H9 (cell line): ENCODE measurements around the gene TSGA10. TPM values are rescaled to one million over a fixed set of nuclear protein-coding genes. Genes with fewer than 3 reads are reported as not detected.
"Not testable (repeated sequence)": the region's sequence is repeated elsewhere in the genome, so short reads cannot be mapped to it uniquely, and the experiment has no call there.

Source experiments
- DNase-seq: peaks from one replicate; pipeline ENCODE4 v3.0.0-alpha.2; 2017
- H2AFZ ChIP-seq: one replicate; pipeline ENCODE4 v1.6.1; 2013; ENCODE audit warnings: mild to moderate bottlenecking, low read length, control low read depth, moderate library complexity
- H2AK5ac ChIP-seq: 2 replicates; pipeline ENCODE4 v1.6.1; 2013; ENCODE audit warnings: low read length, control low read depth, mixed read lengths; ENCODE audit not compliant: insufficient read length
- H2BK120ac ChIP-seq: one replicate; pipeline ENCODE4 v1.6.1; 2013; ENCODE audit warnings: low read depth, mild to moderate bottlenecking, low read length, control low read depth, inconsistent platforms; ENCODE audit not compliant: poor library complexity, severe bottlenecking
- H2BK12ac ChIP-seq: 2 replicates; pipeline ENCODE4 v1.6.1; 2013; ENCODE audit warnings: low read length, control low read depth, mixed read lengths, low read depth; ENCODE audit not compliant: insufficient read length
- H2BK15ac ChIP-seq: 2 replicates; pipeline ENCODE4 v1.6.1; 2013; ENCODE audit warnings: low read depth, low read length, control low read depth
- H2BK20ac ChIP-seq: one replicate; pipeline ENCODE4 v1.6.1; 2013; ENCODE audit warnings: low read depth, mild to moderate bottlenecking, low read length, control low read depth, inconsistent platforms; ENCODE audit not compliant: poor library complexity, severe bottlenecking
- H2BK5ac ChIP-seq: 2 replicates; pipeline ENCODE4 v1.6.1; 2013; ENCODE audit warnings: low read length, control low read depth, mixed read lengths; ENCODE audit not compliant: insufficient read length
- H3K14ac ChIP-seq: 2 replicates; pipeline ENCODE4 v1.6.1; 2013; ENCODE audit warnings: low read length, control low read depth; ENCODE audit not compliant: insufficient read depth
- H3K18ac ChIP-seq: 2 replicates; pipeline ENCODE4 v1.6.1; 2013; ENCODE audit warnings: low read depth, mild to moderate bottlenecking, mixed read lengths, low read length, control low read depth; ENCODE audit not compliant: insufficient read length
- H3K23ac ChIP-seq: 2 replicates; pipeline ENCODE4 v1.6.1; 2013; ENCODE audit warnings: low read length, control low read depth, mixed read lengths, low read depth; ENCODE audit not compliant: insufficient read length
- H3K23me2 ChIP-seq: 2 replicates; pipeline ENCODE4 v1.6.1; 2013; ENCODE audit warnings: low read depth, mild to moderate bottlenecking, mixed read lengths, low read length, control low read depth; ENCODE audit not compliant: insufficient read length, poor library complexity, severe bottlenecking
- H3K27ac ChIP-seq: 2 replicates; pipeline ENCODE4 v1.5.1; 2013; ENCODE audit warnings: low read length, control low read depth, mixed read lengths, low read depth; ENCODE audit not compliant: insufficient read length
- H3K27me3 ChIP-seq: 2 replicates; pipeline ENCODE4 v1.6.1; 2013; ENCODE audit warnings: low read length, control low read depth, inconsistent platforms; ENCODE audit not compliant: insufficient read depth
- H3K4ac ChIP-seq: 2 replicates; pipeline ENCODE4 v1.6.1; 2013; ENCODE audit warnings: low read depth, mild to moderate bottlenecking, control low read depth, inconsistent platforms, low read length, moderate library complexity
- H3K4me1 ChIP-seq: 2 replicates; pipeline ENCODE4 v1.6.1; 2013; ENCODE audit warnings: low read length, control low read depth, inconsistent platforms; ENCODE audit not compliant: insufficient read depth
- H3K4me2 ChIP-seq: 2 replicates; pipeline ENCODE4 v1.6.1; 2013; ENCODE audit warnings: low read length, control low read depth, mixed read lengths; ENCODE audit not compliant: insufficient read length, insufficient read depth
- H3K56ac ChIP-seq: 2 replicates; pipeline ENCODE4 v1.6.1; 2013; ENCODE audit warnings: low read depth, mild to moderate bottlenecking, mixed read lengths, low read length, control low read depth; ENCODE audit not compliant: insufficient read length
- H3K79me1 ChIP-seq: 2 replicates; pipeline ENCODE4 v1.6.1; 2013; ENCODE audit warnings: low read depth, mild to moderate bottlenecking, moderate library complexity, low read length, control low read depth, inconsistent platforms; ENCODE audit not compliant: insufficient read depth, poor library complexity, severe bottlenecking
- H3K79me2 ChIP-seq: 2 replicates; pipeline ENCODE4 v1.6.1; 2013; ENCODE audit warnings: low read length, control low read depth, inconsistent platforms; ENCODE audit not compliant: insufficient read depth
- H3K9ac ChIP-seq: 2 replicates; pipeline ENCODE4 v1.6.1; 2013; ENCODE audit warnings: low read length, control low read depth, mixed read lengths; ENCODE audit not compliant: insufficient read length; ENCODE audit errors: extremely low read depth
- H3K9me3 ChIP-seq: one replicate; pipeline ENCODE4 v1.6.1; 2013; ENCODE audit warnings: low read depth, low read length, inconsistent platforms; ENCODE audit not compliant: control insufficient read depth
- H3T11ph ChIP-seq: one replicate; pipeline ENCODE4 v1.6.1; 2013; ENCODE audit warnings: mild to moderate bottlenecking, low read length, control low read depth, inconsistent platforms
- H4K20me1 ChIP-seq: one replicate; pipeline ENCODE4 v1.6.1; 2013; ENCODE audit not compliant: control insufficient read depth, insufficient read length, insufficient read depth
- H4K5ac ChIP-seq: 2 replicates; pipeline ENCODE4 v1.6.1; 2013; ENCODE audit warnings: low read depth, mild to moderate bottlenecking, mixed read lengths, low read length, control low read depth; ENCODE audit not compliant: insufficient read length
- H4K8ac ChIP-seq: replicated peaks from 2 replicates; pipeline ENCODE4 v1.6.1; 2013; ENCODE audit warnings: low read length, control low read depth, mixed read lengths, low read depth; ENCODE audit not compliant: insufficient read length
- H4K91ac ChIP-seq: 2 replicates; pipeline ENCODE4 v1.6.1; 2013; ENCODE audit warnings: low read depth, mild to moderate bottlenecking, moderate library complexity, mixed read lengths, low read length, control low read depth; ENCODE audit not compliant: insufficient read length
- H3K27ac Mint-ChIP-seq, 3 experiments: 2 replicates in 2 of 3; 3 replicates in 1 of 3; pipeline ENCODE4 v1.8.0; 2020 to 2021; ENCODE audit warnings: mixed read lengths in 3 of 3, mild to moderate bottlenecking in 1 of 3, moderate library complexity in 1 of 3
- H3K27me3 Mint-ChIP-seq: 2 replicates; pipeline ENCODE4 v1.8.0; 2021; ENCODE audit warnings: low read depth, mild to moderate bottlenecking, moderate library complexity, mixed read lengths
- H3K36me3 Mint-ChIP-seq, 3 experiments: 2 replicates in 2 of 3; 3 replicates in 1 of 3; pipeline ENCODE4 v1.8.0; 2020 to 2021; ENCODE audit warnings: low read depth in 3 of 3, mixed read lengths in 3 of 3; ENCODE audit not compliant: insufficient read depth in 1 of 3
- H3K4me1 Mint-ChIP-seq, 2 experiments: 2 replicates each; pipeline ENCODE4 v1.8.0; 2020; ENCODE audit warnings: mixed read lengths in 2 of 2
- H3K4me3 Mint-ChIP-seq, 2 experiments: 2 replicates in 1 of 2; 3 replicates in 1 of 2; pipeline ENCODE4 v1.8.0; 2020 to 2021; ENCODE audit warnings: mild to moderate bottlenecking in 2 of 2, mixed read lengths in 2 of 2, moderate library complexity in 1 of 2
- H3K9me3 Mint-ChIP-seq, 2 experiments: 2 replicates in 1 of 2; 3 replicates in 1 of 2; pipeline ENCODE4 v1.8.0; 2020; ENCODE audit warnings: mild to moderate bottlenecking in 2 of 2, mixed read lengths in 2 of 2, moderate library complexity in 1 of 2
- WGBS: extraction: QIAGEN DNeasy Blood & Tissue Kit; methylation state at CpG from one replicate; pipeline ENCODE4 v1.1.7; 2013; ENCODE audit warnings: missing lambda C conversion rate, low lambda C conversion rate, mixed read lengths; ENCODE audit not compliant: insufficient read length; ENCODE audit errors: extremely low coverage; 5-methylcytosine and 5-hydroxymethylcytosine counted together
- total RNA-seq: library from RNA; stranded (reverse); gene quantifications from 2 replicates; pipeline ENCODE4 v1.2.1, GENCODE V29; 2021
- TF ChIP-seq, protein P1 (sequence below): fragments of 200-600 bp; sonication (generic); conservative IDR thresholded peaks from 3 replicates; pipeline ENCODE4 v1.8.0; 2021; ENCODE audit warnings: antibody characterized with exemption, mild to moderate bottlenecking

TSGA10 gene
- total RNA-seq, 1 experiment from 2014 or later, result 6.3 TPM

DNA sequence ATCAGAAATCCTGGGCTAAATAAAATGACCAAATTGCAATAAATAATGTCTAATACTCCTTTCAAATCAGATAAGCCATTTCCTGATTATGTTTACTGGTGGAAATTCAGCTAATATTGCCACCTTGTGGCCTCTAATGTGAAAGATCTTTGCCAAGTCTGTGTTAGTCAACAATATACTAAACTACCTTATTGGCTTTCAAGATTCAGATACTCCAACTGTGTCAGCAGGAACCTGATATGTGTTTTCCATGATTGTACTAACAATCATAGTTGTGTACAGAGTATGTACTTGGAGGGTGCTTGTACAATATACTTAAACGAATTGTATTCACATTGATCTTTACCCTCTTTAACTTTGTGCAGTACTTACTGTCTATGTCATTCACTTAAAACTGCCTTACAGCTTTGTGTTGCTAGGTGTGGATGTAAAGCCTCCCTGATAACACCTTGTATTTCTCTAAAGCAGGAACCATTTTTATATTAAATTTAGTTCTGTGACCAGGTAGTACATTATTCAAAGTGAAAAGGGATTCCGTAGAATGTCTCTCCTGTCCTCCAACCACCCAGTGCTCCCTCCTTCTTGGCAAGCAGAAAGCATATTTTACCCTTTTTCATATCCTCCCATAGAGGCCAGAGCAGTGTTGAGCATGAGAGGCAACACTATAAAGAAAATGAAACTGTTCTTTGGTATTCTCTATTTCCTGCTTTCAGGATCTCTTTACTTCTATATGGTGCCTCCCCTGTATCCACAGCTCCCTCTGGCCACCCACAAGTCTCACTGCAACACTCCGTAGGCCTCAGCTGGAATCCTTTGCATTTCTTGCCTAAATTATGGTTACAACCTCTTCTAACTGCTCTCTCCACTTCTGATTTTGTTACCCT, 88.4 kb downstream of the TSGA10 start:
- no peaks in the 10 kb centered on the region for H4K20me1 ChIP-seq
- no peak overlapping the region for H2BK120ac ChIP-seq
- H3K4me1 ChIP-seq, result no peaks in the 10 kb centered on the region
- no peak overlapping the region for H3T11ph ChIP-seq
- H2BK15ac ChIP-seq, result no peak overlapping the region
- H3K23me2 ChIP-seq, result no peaks in the 10 kb centered on the region
- H3K79me1 ChIP-seq, result no peaks in the 10 kb centered on the region
- no peak for DNase-seq
- H4K91ac ChIP-seq, result no peak overlapping the region
- H4K5ac ChIP-seq, result no peak overlapping the region
- no peak overlapping the region for H4K8ac ChIP-seq
- H3K9me3 ChIP-seq, result no peaks in the 10 kb centered on the region
- no peaks in the 10 kb centered on the region for H3K36me3 Mint-ChIP-seq
- H3K4me1 Mint-ChIP-seq, result no peaks in the 10 kb centered on the region
- no peak overlapping the region for H3K4me2 ChIP-seq
- H3K4me3 Mint-ChIP-seq, result no peak overlapping the region
- H2AFZ ChIP-seq, result no peak overlapping the region
- no peak overlapping the region for H2BK5ac ChIP-seq
- H3K14ac ChIP-seq, result no peak overlapping the region
- WGBS, result no CpG with 5 or more reads among the region's 3 CpGs
- no peak overlapping the region for H2BK12ac ChIP-seq
- H3K27me3 Mint-ChIP-seq, result no peaks in the 10 kb centered on the region; the same call in 1 of the 2 replicates
- H3K27ac ChIP-seq, result no peak overlapping the region
- no peak overlapping the region for H3K56ac ChIP-seq
- no peak overlapping the region for H2BK20ac ChIP-seq
- TF ChIP-seq, protein P1, sequence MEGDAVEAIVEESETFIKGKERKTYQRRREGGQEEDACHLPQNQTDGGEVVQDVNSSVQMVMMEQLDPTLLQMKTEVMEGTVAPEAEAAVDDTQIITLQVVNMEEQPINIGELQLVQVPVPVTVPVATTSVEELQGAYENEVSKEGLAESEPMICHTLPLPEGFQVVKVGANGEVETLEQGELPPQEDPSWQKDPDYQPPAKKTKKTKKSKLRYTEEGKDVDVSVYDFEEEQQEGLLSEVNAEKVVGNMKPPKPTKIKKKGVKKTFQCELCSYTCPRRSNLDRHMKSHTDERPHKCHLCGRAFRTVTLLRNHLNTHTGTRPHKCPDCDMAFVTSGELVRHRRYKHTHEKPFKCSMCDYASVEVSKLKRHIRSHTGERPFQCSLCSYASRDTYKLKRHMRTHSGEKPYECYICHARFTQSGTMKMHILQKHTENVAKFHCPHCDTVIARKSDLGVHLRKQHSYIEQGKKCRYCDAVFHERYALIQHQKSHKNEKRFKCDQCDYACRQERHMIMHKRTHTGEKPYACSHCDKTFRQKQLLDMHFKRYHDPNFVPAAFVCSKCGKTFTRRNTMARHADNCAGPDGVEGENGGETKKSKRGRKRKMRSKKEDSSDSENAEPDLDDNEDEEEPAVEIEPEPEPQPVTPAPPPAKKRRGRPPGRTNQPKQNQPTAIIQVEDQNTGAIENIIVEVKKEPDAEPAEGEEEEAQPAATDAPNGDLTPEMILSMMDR, result peak; percentile 66
- no peak overlapping the region for H2AK5ac ChIP-seq
- no peak overlapping the region for H3K9ac ChIP-seq
- no peaks in the 10 kb centered on the region for H3K9me3 Mint-ChIP-seq
- no peak overlapping the region for H3K4ac ChIP-seq
- no peak overlapping the region for H3K23ac ChIP-seq
- no peak overlapping the region for H3K27ac Mint-ChIP-seq
- no peaks in the 10 kb centered on the region for H3K27me3 ChIP-seq
- no peak overlapping the region for H3K18ac ChIP-seq
- H3K79me2 ChIP-seq, result no peaks in the 10 kb centered on the region

DNA sequence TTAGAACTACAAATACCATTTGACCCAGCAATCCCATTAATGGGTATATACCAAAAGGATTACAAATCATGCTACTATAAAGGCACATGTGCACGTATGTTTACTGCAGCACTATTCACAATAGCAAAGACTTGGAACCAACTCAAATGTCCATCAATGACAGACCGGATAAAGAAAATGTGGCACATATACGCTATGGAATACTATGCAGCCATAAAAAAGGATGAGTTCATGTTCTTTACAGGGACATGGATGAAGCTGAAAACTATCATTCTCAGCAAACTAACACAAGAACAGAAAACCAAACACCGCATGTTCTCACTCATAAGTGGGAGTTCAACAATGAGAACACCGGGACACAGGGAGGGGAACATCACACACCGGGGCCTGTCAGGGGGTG, 105.6 kb downstream of the TSGA10 start:
- peaks cover 31 to 46% of the 10 kb centered on the region in 2 experiments for H3K9me3 Mint-ChIP-seq
- H3K4me1 Mint-ChIP-seq, H3K27me3 Mint-ChIP-seq: not testable (repeated sequence)

More for the DNA sequence above, 105.6 kb downstream of the TSGA10 start:
- not testable (repeated sequence) for H4K91ac ChIP-seq, H2AFZ ChIP-seq, H3K27ac ChIP-seq, H2BK5ac ChIP-seq, H3K79me2 ChIP-seq, H4K5ac ChIP-seq, H3K79me1 ChIP-seq, H3K23ac ChIP-seq, H3K9me3 ChIP-seq, H2BK120ac ChIP-seq, H3K4me1 ChIP-seq, H3K23me2 ChIP-seq, H3K56ac ChIP-seq, H3K27me3 ChIP-seq, H3K4ac ChIP-seq, H3K18ac ChIP-seq, H2BK12ac ChIP-seq, H4K20me1 ChIP-seq, H2AK5ac ChIP-seq, H3K4me3 Mint-ChIP-seq, H3T11ph ChIP-seq, H3K27ac Mint-ChIP-seq, H3K14ac ChIP-seq, H4K8ac ChIP-seq, H2BK15ac ChIP-seq, H3K4me2 ChIP-seq, H3K9ac ChIP-seq, H2BK20ac ChIP-seq, DNase-seq
- peaks cover 1 to 12% (median 8%) of the 10 kb centered on the region in 3 experiments; a peak in 6 of 7 replicates for H3K36me3 Mint-ChIP-seq
- no CpG with 5 or more reads among the region's 6 CpGs for WGBS
